ENCODE results near the gene SLC16A5.

GRCh38 chr17:75044716-75045115, 43.0 kb upstream of the SLC16A5 start:
- TF ChIP-seq POLR2A (IDR thresholded peaks at IDR 0.05; ENCODE audit: extremely low read depth, insufficient read length): no peak
- no peak for TF ChIP-seq CTCF (IDR thresholded peaks at IDR 0.05; ENCODE audit: low read depth, low read length)
- no peak for TF ChIP-seq MAX (IDR thresholded peaks at IDR 0.05; ENCODE audit: low read depth, low read length)
- TF ChIP-seq MYC (IDR thresholded peaks at IDR 0.05; ENCODE audit: low read depth, low read length): no peak

Measured in NB4 (cell line).